ENCODE results near the gene IPO9.

Gene IPO9

DNA sequence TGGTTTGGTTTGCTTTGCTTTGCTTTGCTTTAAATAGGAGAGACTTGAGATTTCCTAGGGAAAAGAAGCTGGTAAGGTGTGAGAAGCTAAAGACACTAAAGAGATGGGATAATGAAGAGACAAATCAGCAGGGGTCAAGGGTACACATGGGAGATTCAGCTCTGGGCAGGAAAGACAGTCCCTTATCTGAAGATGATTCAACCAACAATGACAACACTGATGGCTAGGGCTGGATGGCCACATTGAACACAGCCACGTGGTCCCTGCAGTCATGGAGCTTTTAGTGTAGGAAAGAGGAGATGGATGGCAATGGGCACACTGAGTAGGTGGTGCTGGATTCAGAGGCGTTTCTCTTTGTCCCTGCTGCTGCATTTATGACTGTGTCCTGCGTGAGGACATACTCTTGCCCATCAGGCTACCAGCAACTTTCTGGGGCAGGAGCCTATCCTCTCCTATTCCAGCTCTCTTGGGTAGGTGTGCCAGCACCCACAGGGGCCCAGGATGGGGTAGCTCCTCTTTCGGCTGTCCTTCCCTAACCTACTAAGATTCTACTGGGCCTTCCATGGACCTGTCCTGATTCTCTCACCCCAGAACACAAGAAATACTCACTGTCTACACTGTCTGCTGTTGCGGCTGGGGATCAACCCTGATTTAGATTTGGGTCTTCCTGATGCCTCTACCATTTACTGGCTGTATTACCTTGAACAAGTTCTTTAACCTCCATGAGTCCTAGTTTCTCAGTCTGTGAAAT is 58.3 kb downstream of the IPO9 start:
- TF ChIP-seq SNAI2 (CRISPR knock-in tag; IDR thresholded peaks at IDR 0.05), result no peak
- TF ChIP-seq ZNF8 (CRISPR knock-in tag; IDR thresholded peaks at IDR 0.05), result no peak
- TF ChIP-seq, protein P1, sequence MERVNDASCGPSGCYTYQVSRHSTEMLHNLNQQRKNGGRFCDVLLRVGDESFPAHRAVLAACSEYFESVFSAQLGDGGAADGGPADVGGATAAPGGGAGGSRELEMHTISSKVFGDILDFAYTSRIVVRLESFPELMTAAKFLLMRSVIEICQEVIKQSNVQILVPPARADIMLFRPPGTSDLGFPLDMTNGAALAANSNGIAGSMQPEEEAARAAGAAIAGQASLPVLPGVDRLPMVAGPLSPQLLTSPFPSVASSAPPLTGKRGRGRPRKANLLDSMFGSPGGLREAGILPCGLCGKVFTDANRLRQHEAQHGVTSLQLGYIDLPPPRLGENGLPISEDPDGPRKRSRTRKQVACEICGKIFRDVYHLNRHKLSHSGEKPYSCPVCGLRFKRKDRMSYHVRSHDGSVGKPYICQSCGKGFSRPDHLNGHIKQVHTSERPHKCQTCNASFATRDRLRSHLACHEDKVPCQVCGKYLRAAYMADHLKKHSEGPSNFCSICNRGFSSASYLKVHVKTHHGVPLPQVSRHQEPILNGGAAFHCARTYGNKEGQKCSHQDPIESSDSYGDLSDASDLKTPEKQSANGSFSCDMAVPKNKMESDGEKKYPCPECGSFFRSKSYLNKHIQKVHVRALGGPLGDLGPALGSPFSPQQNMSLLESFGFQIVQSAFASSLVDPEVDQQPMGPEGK (CRISPR knock-in tag; IDR thresholded peaks at IDR 0.05; ENCODE audit: borderline replicate concordance), result no peak
- TF ChIP-seq ZFP3 (CRISPR knock-in tag; IDR thresholded peaks at IDR 0.05), result no peak
- no peak for TF ChIP-seq RARB (CRISPR knock-in tag; IDR thresholded peaks at IDR 0.05)
- no peak for TF ChIP-seq TCF4 (CRISPR knock-in tag; IDR thresholded peaks at IDR 0.05; ENCODE audit: borderline replicate concordance)
- TF ChIP-seq, protein P2, sequence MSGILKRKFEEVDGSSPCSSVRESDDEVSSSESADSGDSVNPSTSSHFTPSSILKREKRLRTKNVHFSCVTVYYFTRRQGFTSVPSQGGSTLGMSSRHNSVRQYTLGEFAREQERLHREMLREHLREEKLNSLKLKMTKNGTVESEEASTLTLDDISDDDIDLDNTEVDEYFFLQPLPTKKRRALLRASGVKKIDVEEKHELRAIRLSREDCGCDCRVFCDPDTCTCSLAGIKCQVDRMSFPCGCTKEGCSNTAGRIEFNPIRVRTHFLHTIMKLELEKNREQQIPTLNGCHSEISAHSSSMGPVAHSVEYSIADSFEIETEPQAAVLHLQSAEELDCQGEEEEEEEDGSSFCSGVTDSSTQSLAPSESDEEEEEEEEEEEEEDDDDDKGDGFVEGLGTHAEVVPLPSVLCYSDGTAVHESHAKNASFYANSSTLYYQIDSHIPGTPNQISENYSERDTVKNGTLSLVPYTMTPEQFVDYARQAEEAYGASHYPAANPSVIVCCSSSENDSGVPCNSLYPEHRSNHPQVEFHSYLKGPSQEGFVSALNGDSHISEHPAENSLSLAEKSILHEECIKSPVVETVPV (CRISPR knock-in tag; IDR thresholded peaks at IDR 0.05), result no peak
- no peak for TF ChIP-seq TOX (CRISPR knock-in tag; IDR thresholded peaks at IDR 0.05; ENCODE audit: borderline replicate concordance)
- no peak for TF ChIP-seq CSDC2 (CRISPR knock-in tag; IDR thresholded peaks at IDR 0.05)
- no peak for TF ChIP-seq ZFP30 (CRISPR knock-in tag; IDR thresholded peaks at IDR 0.05)
- TF ChIP-seq, protein P3, sequence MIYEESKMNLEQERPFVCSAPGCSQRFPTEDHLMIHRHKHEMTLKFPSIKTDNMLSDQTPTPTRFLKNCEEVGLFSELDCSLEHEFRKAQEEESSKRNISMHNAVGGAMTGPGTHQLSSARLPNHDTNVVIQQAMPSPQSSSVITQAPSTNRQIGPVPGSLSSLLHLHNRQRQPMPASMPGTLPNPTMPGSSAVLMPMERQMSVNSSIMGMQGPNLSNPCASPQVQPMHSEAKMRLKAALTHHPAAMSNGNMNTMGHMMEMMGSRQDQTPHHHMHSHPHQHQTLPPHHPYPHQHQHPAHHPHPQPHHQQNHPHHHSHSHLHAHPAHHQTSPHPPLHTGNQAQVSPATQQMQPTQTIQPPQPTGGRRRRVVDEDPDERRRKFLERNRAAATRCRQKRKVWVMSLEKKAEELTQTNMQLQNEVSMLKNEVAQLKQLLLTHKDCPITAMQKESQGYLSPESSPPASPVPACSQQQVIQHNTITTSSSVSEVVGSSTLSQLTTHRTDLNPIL (CRISPR knock-in tag; IDR thresholded peaks at IDR 0.05; ENCODE audit: low read depth), result no peak
- no peak for TF ChIP-seq ZNF70 (CRISPR knock-in tag; IDR thresholded peaks at IDR 0.05)
- TF ChIP-seq ZNF565 (CRISPR knock-in tag; conservative IDR thresholded peaks at IDR 0.05; ENCODE audit: low read depth), result no peak
- no peak for ATAC-seq

DNA sequence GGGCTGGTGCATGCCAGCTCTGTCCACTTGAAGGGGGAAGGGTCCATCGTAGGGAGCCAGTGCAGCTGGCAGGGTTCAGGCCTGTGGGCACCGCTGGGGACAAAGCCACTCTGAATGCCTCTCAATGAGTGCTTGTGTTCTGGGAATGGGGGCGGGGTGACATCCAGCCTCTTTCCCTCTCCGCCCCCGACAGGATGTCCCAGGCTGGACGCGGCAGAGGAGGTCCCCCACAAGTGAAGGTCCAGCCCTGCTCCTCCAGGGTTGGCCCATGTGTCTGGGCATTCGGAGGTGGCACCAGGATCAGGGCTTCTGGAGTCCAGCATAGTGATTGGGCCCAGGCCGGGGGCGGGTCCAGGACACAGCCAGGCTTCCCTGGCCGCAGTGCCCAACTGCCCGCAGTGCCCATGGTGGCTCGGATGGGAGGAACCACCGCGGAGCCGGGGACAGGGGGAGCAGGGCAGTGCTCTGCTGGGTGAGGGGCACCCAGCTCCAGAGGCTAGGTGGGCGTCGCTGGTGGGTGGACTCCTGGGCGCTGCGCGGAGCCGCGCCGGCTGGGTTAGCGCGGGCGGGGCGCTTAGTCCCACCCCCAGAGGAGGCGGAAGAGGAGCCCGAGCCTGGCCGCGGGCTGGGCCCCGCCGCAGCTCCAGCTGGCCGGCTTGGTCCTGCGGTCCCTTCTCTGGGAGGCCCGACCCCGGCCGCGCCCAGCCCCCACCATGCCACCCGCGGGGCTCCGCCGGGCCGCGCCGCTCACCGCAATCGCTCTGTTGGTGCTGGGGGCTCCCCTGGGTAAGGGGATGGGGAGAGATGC is 59.5 kb downstream of the IPO9 start, which contains the start of gene SHISA4:
Gene SHISA4, plus strand, starts transcription at position 617 of the 808 bp plus-strand sequence. Its CDS starts 97 bp downstream, at position 714.
- peak; percentile 93 for ATAC-seq
- TF ChIP-seq ISL1 (CRISPR knock-in tag; IDR thresholded peaks at IDR 0.05) (no peak), ZFP3 (CRISPR knock-in tag; IDR thresholded peaks at IDR 0.05) (peak; percentile 73)
- TF ChIP-seq, protein P1 (CRISPR knock-in tag; IDR thresholded peaks at IDR 0.05; ENCODE audit: borderline replicate concordance), result peak; percentile 65; the same call in 1 of the 2 replicates

DNA sequence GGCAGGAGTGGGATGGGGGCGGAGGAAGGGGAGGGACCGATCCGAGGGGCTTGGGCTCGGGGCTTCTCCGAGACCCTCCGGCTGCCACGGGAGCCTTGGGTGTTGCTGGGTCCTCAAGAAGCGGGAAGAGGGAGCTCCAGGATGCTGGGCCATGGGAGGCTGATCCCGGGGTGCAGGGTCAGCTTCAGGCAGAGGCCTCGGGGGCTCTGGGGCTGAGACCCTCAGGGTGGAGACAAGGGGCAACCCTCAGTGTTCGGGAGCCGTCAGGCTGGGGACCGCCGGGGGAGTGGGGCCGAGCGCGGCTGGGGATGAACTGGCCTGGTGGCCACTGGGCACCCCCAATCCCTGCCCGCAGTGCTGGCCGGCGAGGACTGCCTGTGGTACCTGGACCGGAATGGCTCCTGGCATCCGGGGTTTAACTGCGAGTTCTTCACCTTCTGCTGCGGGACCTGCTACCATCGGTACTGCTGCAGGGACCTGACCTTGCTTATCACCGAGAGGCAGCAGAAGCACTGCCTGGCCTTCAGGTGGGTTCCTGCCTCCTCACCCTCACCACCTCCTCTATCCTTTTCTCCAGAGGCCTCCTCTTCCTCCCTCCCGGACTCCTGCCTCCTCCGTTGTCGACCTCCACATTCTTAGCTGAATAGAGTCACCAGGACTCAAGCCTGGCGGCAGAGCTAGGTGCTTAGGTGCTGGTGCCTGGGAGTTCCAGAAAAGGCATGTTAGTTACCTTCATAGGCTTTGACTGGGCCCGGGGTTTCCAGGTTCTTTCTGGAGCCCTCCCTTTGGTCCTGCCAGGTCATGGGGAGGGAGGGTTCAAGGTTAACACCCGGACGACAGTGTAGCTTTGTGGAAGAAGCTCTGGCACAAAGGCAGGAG is 60.4 kb downstream of the IPO9 start:
- no peak; the same call in 2 of the 3 replicates for ATAC-seq
- no peak for TF ChIP-seq OSR1 (CRISPR knock-in tag; IDR thresholded peaks at IDR 0.05)
- TF ChIP-seq, protein P2 (CRISPR knock-in tag; IDR thresholded peaks at IDR 0.05), result no peak
- no peak for TF ChIP-seq TCF4 (CRISPR knock-in tag; IDR thresholded peaks at IDR 0.05; ENCODE audit: borderline replicate concordance)
- TF ChIP-seq, protein P3 (CRISPR knock-in tag; IDR thresholded peaks at IDR 0.05; ENCODE audit: low read depth), result no peak
- no peak for TF ChIP-seq ZFP30 (CRISPR knock-in tag; IDR thresholded peaks at IDR 0.05)
- no peak for TF ChIP-seq TOX (CRISPR knock-in tag; IDR thresholded peaks at IDR 0.05; ENCODE audit: borderline replicate concordance)
- no peak for TF ChIP-seq ZNF8 (CRISPR knock-in tag; IDR thresholded peaks at IDR 0.05)
